ENCODE results near the gene SLC27A3. TPM values are rescaled to one million over a fixed set of nuclear protein-coding genes. Genes with fewer than 3 reads are reported as not detected.
"Not testable (repeated sequence)": the region's sequence is repeated elsewhere in the genome, so short reads cannot be mapped to it uniquely, and the experiment has no call there.

The SLC27A3 gene
- total and polyA plus RNA-seq, 4 donors, result 26.3 to 166 (median 53.4) TPM

GRCh38 chr1:153752571-153753195, 22.5 kb upstream of the SLC27A3 start:
- ATAC-seq (ENCODE audit: low FRiP score), result peak; percentile 79
- peak overlapping the region; percentile 67 to 99 for H3K27ac ChIP-seq (ENCODE audit: low read depth in 1 of 2, low read length in 2 of 2)
- peak; percentile 84 for DNase-seq
- WGBS, 2 donors, result 4 to 9% methylated on average over 8 of the region's 8 CpGs
- H3K9me3 ChIP-seq (ENCODE audit: control insufficient read depth, low read length), result no peaks in the 10 kb centered on the region
- H3K27me3 ChIP-seq (ENCODE audit: control insufficient read depth in 1 of 2, insufficient read depth in 2 of 2, low read length in 1 of 2), result no peaks in the 10 kb centered on the region
- peaks cover 6 to 9% of the 10 kb centered on the region in 2 donors for H3K4me1 ChIP-seq (ENCODE audit: control insufficient read depth in 1 of 2, insufficient read depth in 2 of 2, low read length in 2 of 2)
- H3K36me3 ChIP-seq (ENCODE audit: control insufficient read depth in 1 of 2, insufficient read depth in 2 of 2, low read length in 1 of 2), result peaks cover 0 to 6% of the 10 kb centered on the region in 2 donors
- intact Hi-C loops (cut with DNase I), result loop anchor here (2.0 to 5.0 kb wide), 2 partner anchors 20 to 75 kb away; partner anchors contain the start of gene NPR1 (in 1 of the 2)
- no peak overlapping the region for H3K4me3 ChIP-seq (ENCODE audit: low read length in 2 of 2)

- H3K27ac ChIP-seq (ENCODE audit: low read depth in 1 of 2, low read length in 2 of 2), result no peak overlapping the region
- no peak for DNase-seq
- ATAC-seq (ENCODE audit: low FRiP score), result no peak
- no peak overlapping the region for H3K4me3 ChIP-seq (ENCODE audit: low read length in 2 of 2)
- peaks cover 2 to 4% of the 10 kb centered on the region in 2 donors for H3K4me1 ChIP-seq (ENCODE audit: control insufficient read depth in 1 of 2, insufficient read depth in 2 of 2, low read length in 2 of 2)
- WGBS, 2 donors, result 93 to 95% methylated on average over 2 of the region's 2 CpGs
- H3K27me3 ChIP-seq (ENCODE audit: control insufficient read depth in 1 of 2, insufficient read depth in 2 of 2, low read length in 1 of 2), result no peaks in the 10 kb centered on the region
- H3K9me3 ChIP-seq (ENCODE audit: control insufficient read depth, low read length), result no peaks in the 10 kb centered on the region
- intact Hi-C loops (cut with DNase I), result loop anchor here in 1 of 2 donors (5.0 kb wide), 1 partner anchor 77 kb away; the partner anchor contains the start of gene NPR1
- H3K36me3 ChIP-seq (ENCODE audit: control insufficient read depth in 1 of 2, insufficient read depth in 2 of 2, low read length in 1 of 2), result peaks cover 0 to 6% of the 10 kb centered on the region in 2 donors
Observed at GRCh38 chr1:153754266-153754665, 20.9 kb upstream of the SLC27A3 start.

- WGBS, 2 donors, result 91 to 96% methylated on average over 4 of the region's 4 CpGs
Observed at GRCh38 chr1:153760440-153760839, 14.8 kb upstream of the SLC27A3 start.

GRCh38 chr1:153763365-153764225, 11.6 kb upstream of the SLC27A3 start:
- H3K27me3 ChIP-seq (ENCODE audit: control insufficient read depth in 1 of 2, insufficient read depth in 2 of 2, low read length in 1 of 2), result no peaks in the 10 kb centered on the region
- ATAC-seq (ENCODE audit: low FRiP score), result peak; percentile 20
- H3K4me1 ChIP-seq (ENCODE audit: control insufficient read depth in 1 of 2, insufficient read depth in 2 of 2, low read length in 2 of 2), result no peaks in the 10 kb centered on the region
- H3K4me3 ChIP-seq (ENCODE audit: low read length in 2 of 2), result no peak overlapping the region
- peak overlapping the region in 1 of 2 donors; percentile 11 for H3K27ac ChIP-seq (ENCODE audit: low read depth in 1 of 2, low read length in 2 of 2)
- 64 to 65% methylated on average over 7 of the region's 7 CpGs for WGBS, 2 donors
- intact Hi-C loops (cut with DNase I), result no loop called here
- no peaks in the 10 kb centered on the region for H3K9me3 ChIP-seq (ENCODE audit: control insufficient read depth, low read length)
- peaks cover 0 to 27% of the 10 kb centered on the region in 2 donors for H3K36me3 ChIP-seq (ENCODE audit: control insufficient read depth in 1 of 2, insufficient read depth in 2 of 2, low read length in 1 of 2)
- DNase-seq, result no peak

More at GRCh38 chr1:153760440-153760839, 14.8 kb upstream of the SLC27A3 start:
- Histone ChIP-seq H3K4me1 (ENCODE audit: control insufficient read depth in 1 of 2, insufficient read depth in 2 of 2, low read length in 2 of 2) (no peaks in the 10 kb centered on the region), H3K27ac (ENCODE audit: low read depth in 1 of 2, low read length in 2 of 2) (no peak overlapping the region), H3K9me3 (ENCODE audit: control insufficient read depth, low read length) (no peaks in the 10 kb centered on the region), H3K27me3 (ENCODE audit: control insufficient read depth in 1 of 2, insufficient read depth in 2 of 2, low read length in 1 of 2) (no peaks in the 10 kb centered on the region), H3K36me3 (ENCODE audit: control insufficient read depth in 1 of 2, insufficient read depth in 2 of 2, low read length in 1 of 2) (peaks cover 0 to 30% of the 10 kb centered on the region in 2 donors), H3K4me3 (ENCODE audit: low read length in 2 of 2) (no peak overlapping the region)
- no peak for DNase-seq
- ATAC-seq (ENCODE audit: low FRiP score), result no peak
- intact Hi-C loops (cut with DNase I), result no loop called here

- intact Hi-C loops (cut with DNase I), result no loop called here
- WGBS, 2 donors, result 80 to 83% methylated on average over 5 of the region's 5 CpGs
- DNase-seq, result no peak
- no peak for ATAC-seq (ENCODE audit: low FRiP score)
- H3K36me3 ChIP-seq (ENCODE audit: control insufficient read depth in 1 of 2, insufficient read depth in 2 of 2, low read length in 1 of 2), result peaks cover 0 to 29% of the 10 kb centered on the region in 2 donors
- no peaks in the 10 kb centered on the region for H3K4me1 ChIP-seq (ENCODE audit: control insufficient read depth in 1 of 2, insufficient read depth in 2 of 2, low read length in 2 of 2)
- no peak overlapping the region for H3K27ac ChIP-seq (ENCODE audit: low read depth in 1 of 2, low read length in 2 of 2)
- no peaks in the 10 kb centered on the region for H3K27me3 ChIP-seq (ENCODE audit: control insufficient read depth in 1 of 2, insufficient read depth in 2 of 2, low read length in 1 of 2)
- H3K9me3 ChIP-seq (ENCODE audit: control insufficient read depth, low read length), result no peaks in the 10 kb centered on the region
- no peak overlapping the region for H3K4me3 ChIP-seq (ENCODE audit: low read length in 2 of 2)
Observed at GRCh38 chr1:153764310-153764709, 10.9 kb upstream of the SLC27A3 start.

- WGBS, 2 donors, result 28 to 49% methylated on average over 10 of the region's 10 CpGs
- H3K4me1 ChIP-seq (ENCODE audit: control insufficient read depth in 1 of 2, insufficient read depth in 2 of 2, low read length in 2 of 2); H3K4me3 ChIP-seq (ENCODE audit: low read length in 2 of 2); DNase-seq; H3K27me3 ChIP-seq (ENCODE audit: control insufficient read depth in 1 of 2, insufficient read depth in 2 of 2, low read length in 1 of 2); intact Hi-C loops (cut with DNase I); H3K27ac ChIP-seq (ENCODE audit: low read depth in 1 of 2, low read length in 2 of 2); H3K9me3 ChIP-seq (ENCODE audit: control insufficient read depth, low read length); ATAC-seq (ENCODE audit: low FRiP score): not testable (repeated sequence)
- peaks cover 0 to 23% of the 10 kb centered on the region in 2 donors for H3K36me3 ChIP-seq (ENCODE audit: control insufficient read depth in 1 of 2, insufficient read depth in 2 of 2, low read length in 1 of 2)
Observed at GRCh38 chr1:153766663-153767062, 8.5 kb upstream of the SLC27A3 start.

- Histone ChIP-seq H3K27ac (ENCODE audit: low read depth in 1 of 2, low read length in 2 of 2) (peak overlapping the region in 1 of 2 donors; percentile 10), H3K27me3 (ENCODE audit: control insufficient read depth in 1 of 2, insufficient read depth in 2 of 2, low read length in 1 of 2) (no peaks in the 10 kb centered on the region), H3K36me3 (ENCODE audit: control insufficient read depth in 1 of 2, insufficient read depth in 2 of 2, low read length in 1 of 2) (peaks cover 0 to 22% of the 10 kb centered on the region in 2 donors), H3K4me3 (ENCODE audit: low read length in 2 of 2) (no peak overlapping the region), H3K9me3 (ENCODE audit: control insufficient read depth, low read length) (no peaks in the 10 kb centered on the region), H3K4me1 (ENCODE audit: control insufficient read depth in 1 of 2, insufficient read depth in 2 of 2, low read length in 2 of 2) (no peaks in the 10 kb centered on the region)
- DNase-seq, result no peak
- intact Hi-C loops (cut with DNase I), result no loop called here
- WGBS, 2 donors, result 89 to 91% methylated on average over 11 of the region's 11 CpGs
- no peak for ATAC-seq (ENCODE audit: low FRiP score)
Observed at GRCh38 chr1:153767519-153767918, 7.7 kb upstream of the SLC27A3 start.

GRCh38 chr1:153768316-153769181, 6.7 kb upstream of the SLC27A3 start:
- peaks cover 0 to 15% of the 10 kb centered on the region in 2 donors for H3K36me3 ChIP-seq (ENCODE audit: control insufficient read depth in 1 of 2, insufficient read depth in 2 of 2, low read length in 1 of 2)
- intact Hi-C loops (cut with DNase I), result no loop called here

More at GRCh38 chr1:153768316-153769181, 6.7 kb upstream of the SLC27A3 start:
- WGBS, 2 donors, result 76 to 80% methylated on average over 4 of the region's 4 CpGs
- Histone ChIP-seq H3K4me3 (ENCODE audit: low read length in 2 of 2) (no peak overlapping the region), H3K4me1 (ENCODE audit: control insufficient read depth in 1 of 2, insufficient read depth in 2 of 2, low read length in 2 of 2) (no peaks in the 10 kb centered on the region), H3K27me3 (ENCODE audit: control insufficient read depth in 1 of 2, insufficient read depth in 2 of 2, low read length in 1 of 2) (no peaks in the 10 kb centered on the region), H3K9me3 (ENCODE audit: control insufficient read depth, low read length) (no peaks in the 10 kb centered on the region), H3K27ac (ENCODE audit: low read depth in 1 of 2, low read length in 2 of 2) (no peak overlapping the region)
- no peak for DNase-seq
- ATAC-seq (ENCODE audit: low FRiP score), result no peak

Data from aorta (tissue), 5 donors.